Left renal pelvis (tissue), 4 donors: ENCODE measurements around the gene NOD1. TPM values are rescaled to one million over a fixed set of nuclear protein-coding genes. Genes with fewer than 3 reads are reported as not detected.

ENCODE experiments used
- DNase-seq, 4 donors: peaks; one replicate each; pipeline ENCODE4 v3.0.0-alpha.2; 2013; ENCODE audit warnings: low read depth in 4 of 4, low spot score in 3 of 4
- polyA plus RNA-seq, 4 donors: library from polyadenylated mRNA; unstranded; fragments of 120-200 nt; gene quantifications; one replicate each; pipeline ENCODE4 v1.2.1, GENCODE V29; 2013; ENCODE audit not compliant: insufficient read length in 4 of 4

The NOD1 gene
- polyA plus RNA-seq, 4 donors, result 7.3 to 13.0 (median 10.1) TPM

DNA sequence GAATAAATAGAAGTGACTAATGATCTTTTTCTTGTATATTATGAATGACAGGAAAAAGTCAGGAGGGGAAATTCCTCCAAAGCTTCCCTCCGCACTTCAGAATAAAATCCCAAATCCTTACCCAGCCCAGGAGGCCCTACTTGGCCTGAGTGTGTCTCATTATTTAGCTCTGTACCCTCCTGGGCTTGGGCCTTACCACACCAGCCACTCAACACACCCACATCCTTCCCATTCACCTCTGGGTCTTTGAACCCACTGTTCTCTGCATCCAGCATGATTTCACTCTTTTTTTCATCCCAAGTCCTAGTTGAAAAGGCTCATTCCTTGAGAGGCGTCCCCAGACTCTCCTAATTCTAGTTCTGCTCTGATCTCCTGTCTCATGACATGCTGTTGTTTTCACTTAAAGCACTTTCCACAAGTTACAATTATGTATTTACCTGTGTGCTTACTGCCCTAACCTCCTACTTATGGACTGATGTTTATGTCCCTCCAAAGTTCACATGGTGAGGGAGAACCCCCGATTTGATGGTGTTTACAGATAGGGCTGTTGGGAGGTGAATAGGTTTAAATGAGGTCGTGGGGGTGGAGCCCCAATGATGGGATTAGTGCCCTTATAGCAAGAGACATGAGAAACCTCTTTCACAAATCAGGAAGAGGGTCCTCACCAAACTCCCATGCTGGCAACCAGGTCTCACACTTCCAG is 6.4 kb downstream of the NOD1 start:
- no peak for DNase-seq

DNA sequence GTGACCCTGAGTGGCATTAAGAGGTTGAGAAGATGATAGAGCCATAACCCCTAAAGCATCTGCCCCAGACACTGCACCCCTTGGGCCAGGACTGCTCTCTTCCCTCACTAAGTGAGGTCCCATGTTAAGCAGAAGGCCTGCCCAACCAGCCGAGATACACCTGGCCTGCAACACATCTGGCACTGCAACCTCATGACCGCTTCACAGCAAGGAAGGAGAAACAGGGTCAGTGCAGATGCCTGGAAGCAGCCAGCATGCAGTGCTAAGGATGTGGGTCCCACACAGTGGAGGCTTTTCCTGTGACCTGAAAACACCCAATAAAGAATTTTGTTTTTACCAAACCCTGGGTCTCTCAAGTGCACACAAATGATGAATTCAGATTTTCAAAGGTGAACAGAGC is 7.4 kb downstream of the NOD1 start:
- DNase-seq, result no peak

DNA sequence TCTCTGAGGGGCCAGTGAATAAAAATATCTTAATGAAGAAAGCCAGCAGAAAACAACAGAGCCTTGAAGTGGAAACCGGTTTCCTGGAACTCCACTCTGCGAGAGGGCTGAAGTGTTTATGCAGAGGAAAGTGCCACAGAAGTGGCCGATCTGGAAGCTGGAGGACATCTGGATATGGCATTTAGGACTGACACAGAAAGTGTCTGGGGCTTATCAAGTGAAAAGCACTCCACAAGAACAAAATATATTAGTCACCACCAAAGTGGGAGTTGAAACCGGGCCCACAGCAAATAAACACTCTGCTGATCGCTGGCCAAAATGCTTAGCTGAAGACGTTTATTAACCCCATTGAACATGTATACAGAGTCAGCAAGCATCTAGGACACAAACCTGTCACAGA is 7.8 kb downstream of the NOD1 start:
- DNase-seq, result no peak

DNA sequence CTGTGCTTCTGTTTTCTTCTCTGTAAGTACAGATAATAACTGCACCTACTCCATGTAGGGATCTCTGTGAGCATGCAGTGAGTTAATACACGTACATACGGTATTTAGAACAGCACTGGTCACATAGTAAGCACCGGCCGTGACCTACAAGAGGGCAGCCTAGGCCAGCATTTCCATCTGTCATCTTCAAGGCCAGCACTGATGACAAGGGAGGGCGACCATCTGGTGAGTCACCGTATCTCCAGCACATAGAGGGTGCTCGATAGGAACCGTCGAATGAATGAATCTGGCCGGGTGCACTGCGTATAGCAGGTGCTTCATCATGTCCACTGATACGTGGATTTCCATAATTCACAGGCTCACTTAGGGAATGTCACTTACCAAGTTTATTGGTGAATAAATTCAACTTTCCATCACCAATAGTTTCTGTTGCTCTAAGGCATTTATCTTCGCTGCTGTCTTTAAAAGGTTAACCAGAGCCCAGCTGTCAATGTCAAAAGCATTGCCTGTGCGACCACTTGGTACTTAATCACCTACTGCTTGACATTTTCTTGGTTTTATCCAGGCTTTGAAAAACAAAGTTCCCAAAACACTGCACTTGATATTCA is 8.3 kb downstream of the NOD1 start:
- no peak for DNase-seq

DNA sequence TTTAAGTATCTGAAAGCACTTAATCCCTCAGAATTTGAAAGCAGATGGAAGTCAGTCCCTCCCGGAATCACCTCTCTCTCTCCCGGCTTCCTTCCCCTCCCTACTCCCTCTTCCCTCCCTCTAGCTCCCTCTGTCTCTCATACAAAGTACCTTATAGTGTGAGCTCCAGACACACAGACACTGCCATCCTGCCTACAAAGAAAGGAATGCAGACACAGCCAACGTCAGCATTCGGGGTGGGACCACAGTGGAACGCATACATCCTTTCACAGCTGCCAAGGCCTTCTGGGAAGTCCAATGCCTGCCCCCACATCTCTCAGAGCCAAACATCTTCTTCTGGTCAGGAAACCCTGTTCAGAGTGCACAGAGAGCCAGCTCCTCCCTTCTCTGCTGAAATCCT is 9.3 kb downstream of the NOD1 start:
- peak in 1 of 4 donors; percentile 58 for DNase-seq

DNA sequence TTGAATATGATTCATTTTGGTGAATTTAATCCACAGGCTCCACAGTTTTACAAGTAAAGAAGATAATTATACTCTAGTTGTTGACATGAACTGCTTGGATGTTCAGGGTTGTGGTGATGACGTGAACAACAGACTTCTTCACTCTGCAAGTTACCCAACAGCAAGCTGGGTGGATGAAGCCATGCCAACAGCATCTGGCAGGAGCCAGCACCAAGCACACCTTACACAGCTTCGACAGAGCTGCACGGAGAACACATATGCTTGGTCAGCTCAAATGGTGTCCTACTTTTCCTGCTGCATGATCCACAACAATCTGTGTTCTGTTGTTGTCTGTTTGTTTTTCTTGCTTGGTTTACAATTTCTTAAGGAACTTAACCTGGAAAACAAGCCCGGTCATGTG is 9.8 kb downstream of the NOD1 start:
- DNase-seq, result no peak

DNA sequence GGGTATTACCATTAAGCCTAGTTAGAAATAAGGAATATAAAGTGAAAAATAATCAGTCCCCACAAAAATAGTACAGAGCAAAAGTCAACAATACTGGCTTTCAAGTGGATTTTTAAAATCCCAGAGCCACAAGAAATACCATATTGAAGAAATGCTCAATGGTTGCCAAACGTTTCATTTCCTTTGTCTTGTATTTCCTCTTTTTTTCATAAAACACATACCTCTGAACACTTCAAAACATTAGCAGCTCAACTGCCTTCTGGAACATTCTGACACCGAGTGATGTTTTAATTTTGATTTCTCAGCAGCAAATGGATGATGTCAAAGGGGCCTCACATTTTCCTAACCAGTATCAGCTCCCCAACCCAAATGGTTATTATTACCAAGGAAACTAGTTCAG is 10.5 kb downstream of the NOD1 start:
- no peak for DNase-seq

DNA sequence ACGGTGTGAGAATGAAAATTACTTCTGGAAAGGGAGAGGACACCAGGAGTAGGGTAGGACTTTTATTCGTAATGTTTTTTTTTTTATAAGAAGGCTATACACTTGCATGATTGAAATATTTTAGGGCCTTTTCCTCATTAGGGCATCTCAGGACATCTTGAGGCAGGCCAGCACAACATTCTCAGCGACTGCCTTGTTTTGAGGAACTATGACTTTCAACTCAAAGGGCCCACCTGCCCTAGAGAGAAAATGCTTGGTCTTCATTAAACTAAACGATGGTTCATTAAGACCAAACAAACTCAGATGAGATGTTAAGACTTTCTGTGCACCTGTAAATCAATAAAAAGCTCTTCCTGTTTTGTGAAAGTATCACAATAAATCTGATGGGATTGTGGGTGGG is 11.3 kb downstream of the NOD1 start:
- DNase-seq, result no peak

DNA sequence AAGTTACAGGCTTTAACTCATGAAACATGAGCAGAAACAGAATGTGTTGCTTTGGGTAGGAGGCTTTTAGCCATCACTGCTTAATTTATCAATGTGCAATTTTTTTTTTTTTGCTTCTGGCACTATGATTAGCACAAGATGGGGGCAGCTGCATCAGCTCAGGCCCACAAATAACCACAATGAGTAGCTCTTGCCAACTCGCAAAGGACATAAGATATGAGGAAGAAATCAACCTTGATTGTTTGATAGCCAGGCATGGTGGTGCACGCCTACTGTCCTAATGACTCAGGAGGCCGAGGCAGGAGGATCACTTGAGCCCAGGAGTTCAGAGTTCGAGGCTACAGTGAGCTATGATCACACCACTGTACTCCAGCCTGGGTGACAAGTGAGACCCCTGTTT is 12.3 kb downstream of the NOD1 start:
- no peak for DNase-seq

DNA sequence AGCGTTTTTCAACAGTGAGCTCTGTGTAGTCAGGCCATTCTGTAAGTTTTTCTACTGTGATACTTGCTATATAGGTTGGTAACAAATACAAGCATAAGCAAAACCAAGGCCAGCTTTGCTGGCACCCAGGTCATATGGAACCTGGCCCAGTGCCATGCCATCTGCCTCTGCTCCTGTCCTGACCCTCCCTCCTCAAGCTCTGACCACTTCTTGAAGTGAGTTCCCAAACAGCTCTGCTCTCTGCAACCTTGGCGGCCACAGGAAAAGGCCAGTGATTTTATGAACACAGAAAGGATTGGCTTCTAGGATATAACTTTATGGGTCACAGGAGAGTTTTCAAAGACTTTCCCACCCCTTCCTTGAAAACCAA is 12.8 kb downstream of the NOD1 start:
- no peak for DNase-seq

DNA sequence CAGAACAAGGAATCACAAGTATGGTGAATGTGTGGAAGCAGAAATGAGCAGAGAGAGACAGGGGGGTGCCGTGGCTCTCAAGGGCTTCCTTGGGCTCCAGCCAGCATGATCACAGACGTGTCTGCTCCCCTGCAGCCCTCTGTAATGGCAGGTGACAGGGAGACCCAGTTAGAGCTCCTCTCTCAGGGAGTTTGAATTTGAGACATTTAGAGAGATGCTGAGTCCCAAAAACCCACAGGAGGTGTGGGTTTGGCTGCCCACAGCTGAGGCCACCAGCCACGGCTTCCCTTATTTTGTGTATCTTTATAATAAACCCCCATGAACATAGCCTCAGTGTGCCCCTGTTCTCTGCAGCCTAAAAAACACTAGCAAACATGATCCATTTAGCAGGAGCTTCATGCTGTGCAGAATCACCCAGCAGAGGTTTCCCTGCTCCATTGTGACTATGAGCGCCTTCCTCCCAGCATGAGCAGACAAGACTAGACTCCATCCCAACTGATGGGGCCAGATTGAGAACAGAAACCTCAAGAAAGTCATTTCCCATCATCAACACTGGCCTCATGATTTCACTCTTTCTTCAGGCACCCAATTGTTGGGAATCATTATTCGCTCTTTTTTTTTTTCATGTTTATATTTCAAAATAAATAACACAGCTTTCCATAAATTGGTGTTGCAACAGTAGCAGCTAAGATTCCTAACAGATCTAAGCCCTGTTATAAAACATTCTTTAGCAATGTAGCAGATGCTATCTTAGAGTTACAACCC is 13.4 kb downstream of the NOD1 start:
- DNase-seq, result no peak

DNA sequence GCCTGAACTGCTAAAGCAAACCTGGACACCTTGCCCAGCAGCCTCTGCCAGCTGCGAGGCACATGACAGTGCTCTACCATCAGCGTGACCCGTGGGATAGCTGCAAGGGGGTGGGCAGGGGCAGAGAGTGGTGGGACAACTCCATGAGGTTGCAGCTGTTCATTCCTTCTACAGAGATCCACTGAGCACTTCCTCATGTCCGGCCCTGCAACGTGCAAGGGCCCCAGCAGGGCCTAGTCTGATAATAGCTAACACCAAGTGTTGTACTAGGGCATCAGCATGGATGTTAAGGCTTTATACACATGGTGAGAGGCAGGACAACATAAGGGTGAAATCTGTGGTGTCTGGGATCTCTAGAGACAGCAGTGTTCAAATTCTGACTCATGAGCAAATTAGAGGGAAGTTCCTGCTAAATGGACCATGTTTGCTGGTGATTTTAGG is 14.3 kb downstream of the NOD1 start:
- no peak for DNase-seq

DNA sequence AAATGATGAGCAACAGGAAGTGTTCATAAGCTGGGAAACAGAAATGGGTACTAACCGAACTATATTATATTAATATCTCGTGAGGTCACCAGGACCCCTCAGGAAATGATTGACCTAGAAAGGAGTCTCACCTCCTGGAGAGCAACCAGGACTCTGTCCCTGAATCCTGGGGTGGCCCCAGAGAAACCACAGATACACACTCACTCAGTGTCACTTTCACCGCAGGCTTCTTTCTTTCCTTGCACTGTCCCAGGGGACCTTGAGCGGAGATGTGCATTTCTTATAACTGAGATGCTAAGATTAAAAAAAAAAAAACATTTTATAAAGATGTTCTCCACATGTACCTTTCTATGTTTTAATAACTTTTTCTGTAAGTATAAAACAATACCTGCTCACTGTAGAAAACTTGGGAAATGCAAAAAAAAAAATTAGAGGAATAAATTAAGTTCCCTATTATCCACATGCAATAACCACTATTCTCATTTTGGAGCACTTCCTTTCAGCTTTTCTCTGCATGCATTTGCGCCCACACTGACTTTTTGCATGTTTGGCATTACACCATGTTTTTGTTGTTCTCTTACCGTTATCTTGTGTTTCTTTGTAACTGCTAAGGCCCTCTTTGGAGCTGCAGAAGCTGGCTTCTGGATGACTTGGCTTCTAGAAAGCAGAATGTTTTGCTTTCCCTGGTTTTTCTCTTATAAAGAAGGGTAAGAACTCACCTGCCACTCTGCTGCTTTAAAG is 15.0 kb downstream of the NOD1 start:
- no peak for DNase-seq

DNA sequence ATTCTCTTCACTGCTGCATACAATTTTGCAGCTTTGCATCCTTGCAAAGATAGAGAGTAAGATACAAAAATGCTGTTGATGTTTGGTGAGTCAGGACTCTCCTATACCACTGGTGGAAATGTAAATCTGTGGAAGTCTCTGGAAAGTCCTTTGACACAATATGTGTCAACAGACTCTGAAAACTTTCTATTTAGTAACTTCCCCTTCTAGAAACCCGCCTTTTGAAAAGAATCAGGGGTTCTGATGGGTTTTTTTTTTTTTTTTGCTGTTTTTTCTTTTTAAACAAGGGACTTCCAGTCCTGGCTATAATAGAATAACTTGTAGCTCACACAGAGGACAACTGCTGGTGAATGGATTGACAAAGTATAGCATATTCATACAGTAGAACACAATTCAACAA is 16.4 kb downstream of the NOD1 start:
- no peak for DNase-seq

DNA sequence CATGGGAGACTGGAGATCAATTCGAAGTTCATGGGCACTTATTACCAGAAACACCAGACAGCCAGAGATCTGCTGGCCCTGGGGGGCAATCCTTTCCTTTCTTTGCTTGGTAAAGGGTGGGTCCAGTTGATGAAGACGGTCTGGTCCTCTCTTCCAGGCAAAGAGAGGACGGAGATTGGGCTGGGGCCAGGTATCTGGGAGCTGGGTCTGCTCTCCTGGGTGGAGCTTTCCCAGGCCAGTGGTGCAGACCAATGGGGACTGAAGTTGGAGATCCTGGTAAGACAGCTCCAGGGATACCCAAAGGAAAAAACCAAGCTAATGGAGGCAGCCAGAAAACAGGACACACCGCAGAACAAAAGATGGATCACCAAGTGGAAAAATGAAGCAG is 18.3 kb downstream of the NOD1 start:
- DNase-seq, result no peak

DNA sequence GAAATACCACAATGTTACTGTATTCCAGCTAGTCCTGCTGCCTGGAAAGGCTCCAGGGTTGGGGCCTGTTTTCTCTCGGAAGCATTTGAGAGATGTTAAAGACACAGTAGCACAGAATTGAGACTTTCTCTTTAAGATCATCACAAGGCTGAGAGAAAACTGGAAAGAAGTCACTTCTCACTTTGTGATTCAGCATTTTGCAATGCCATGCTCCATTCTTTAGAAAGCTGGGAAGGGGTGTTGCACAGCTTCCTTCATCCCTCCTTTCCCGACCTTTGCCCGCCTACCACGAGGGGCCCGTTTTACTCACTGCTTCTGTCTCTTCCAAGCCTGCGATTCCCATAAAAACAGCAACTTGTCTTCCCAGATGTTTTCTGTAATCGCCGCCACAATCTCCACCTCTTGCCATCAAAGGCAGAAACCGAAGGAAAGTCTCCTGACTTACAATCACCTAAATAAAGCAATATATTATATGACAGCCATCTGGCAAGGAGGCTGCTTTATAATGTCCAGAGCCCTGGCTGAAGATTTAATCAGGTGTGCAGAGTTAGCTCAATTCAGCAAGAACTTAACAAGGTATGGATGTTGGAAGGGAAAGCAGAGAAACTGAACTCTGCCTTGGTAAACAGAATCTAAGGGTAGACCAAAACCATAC is 18.9 kb downstream of the NOD1 start:
- no peak for DNase-seq

DNA sequence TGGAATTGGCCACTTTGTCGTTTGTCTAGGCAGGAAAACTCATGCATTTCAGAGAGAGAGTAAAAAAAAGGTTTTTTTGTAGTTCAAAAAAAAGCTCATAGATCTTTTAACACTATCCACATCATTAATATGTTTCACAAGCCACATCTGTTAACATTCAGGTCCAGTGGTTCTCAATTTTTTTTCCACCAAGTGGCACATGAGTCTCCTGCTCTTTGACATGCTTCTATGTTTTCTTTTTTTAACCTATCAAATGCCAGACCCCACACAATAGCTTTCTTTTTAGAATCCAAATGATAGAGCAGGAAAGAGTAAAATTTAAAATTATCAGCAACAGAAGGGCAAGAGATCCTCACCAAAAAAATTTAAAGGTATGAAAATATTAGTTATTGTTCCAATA is 20.3 kb downstream of the NOD1 start:
- DNase-seq, result no peak

DNA sequence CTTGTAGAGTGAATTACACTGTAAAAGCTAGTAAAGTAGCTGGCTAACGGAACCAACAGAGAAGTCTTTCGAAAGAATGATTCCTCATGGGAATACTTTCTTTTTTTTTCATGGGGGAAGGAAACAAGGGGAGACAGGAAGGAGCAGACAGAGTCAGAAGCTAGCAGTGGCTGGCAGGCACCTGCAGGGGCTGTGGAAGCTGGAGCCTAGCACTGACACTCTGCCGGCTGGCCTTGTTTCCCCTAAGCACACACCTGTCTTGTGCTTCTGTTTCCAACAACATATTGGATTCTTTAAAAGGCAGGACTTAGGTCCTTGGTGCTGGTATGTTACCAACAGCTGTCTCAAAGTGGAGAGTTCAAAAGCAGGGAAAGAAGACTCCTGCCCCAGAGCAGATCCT is 24.7 kb downstream of the NOD1 start:
- no peak for DNase-seq

DNA sequence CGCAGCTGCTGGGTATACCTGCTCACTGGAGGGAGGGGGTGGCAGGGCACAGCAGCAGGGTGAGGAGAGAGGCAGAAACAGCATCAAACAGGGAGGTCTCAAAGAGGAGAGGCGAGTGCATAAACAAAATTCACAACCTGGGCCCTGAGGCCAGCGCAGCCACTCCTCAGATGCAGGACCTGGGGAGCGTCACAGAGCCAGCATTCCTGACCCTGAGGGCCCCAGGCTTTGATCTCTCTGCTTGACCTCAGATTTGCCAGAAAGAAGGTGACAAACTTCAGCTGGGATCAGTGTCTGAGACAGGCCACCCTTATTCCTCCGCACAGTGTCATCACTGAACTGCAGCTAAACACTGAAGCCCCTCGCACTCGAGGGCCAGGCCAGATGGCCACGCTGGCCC is 25.6 kb downstream of the NOD1 start:
- no peak for DNase-seq

DNA sequence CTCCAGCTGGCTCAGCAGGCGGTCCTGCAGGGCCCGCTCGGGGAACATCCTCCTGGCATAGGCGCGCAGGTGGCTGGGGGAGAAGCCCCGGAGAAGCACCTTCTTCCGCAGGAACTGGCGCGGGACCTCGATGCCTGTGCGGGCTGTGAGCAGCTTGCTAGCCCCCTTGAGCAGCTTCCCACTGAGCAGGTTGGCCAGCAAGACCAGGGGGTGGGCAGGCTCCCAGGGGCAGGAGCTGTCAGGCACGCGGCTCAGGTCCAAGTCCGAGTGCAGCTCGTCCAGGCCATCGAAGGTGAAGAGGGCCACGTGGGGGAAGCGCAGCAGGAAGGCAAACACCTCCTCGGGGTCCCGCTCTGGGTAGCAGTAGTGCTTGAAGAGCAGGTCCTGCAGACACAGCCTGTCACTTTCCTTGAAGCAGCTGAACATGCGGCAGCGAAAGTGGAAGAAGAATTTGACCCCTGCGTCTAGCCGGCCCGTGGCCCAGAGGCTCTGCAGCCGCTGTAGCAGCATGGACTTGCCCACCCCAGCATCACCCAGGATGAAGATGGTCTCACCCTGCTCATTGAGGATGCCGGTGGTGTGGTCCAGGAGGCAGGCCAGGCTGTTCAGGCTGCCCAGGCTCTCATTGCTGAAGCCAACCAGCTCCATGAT is 26.2 kb downstream of the NOD1 start:
- DNase-seq, result no peak
